Measurements from ENCODE around the gene SGTB. TPM values are rescaled to one million over a fixed set of nuclear protein-coding genes. Genes with fewer than 3 reads are reported as not detected.

The SGTB gene
- total RNA-seq, 1 donor from 2014 or later: 31.7 TPM

DNA sequence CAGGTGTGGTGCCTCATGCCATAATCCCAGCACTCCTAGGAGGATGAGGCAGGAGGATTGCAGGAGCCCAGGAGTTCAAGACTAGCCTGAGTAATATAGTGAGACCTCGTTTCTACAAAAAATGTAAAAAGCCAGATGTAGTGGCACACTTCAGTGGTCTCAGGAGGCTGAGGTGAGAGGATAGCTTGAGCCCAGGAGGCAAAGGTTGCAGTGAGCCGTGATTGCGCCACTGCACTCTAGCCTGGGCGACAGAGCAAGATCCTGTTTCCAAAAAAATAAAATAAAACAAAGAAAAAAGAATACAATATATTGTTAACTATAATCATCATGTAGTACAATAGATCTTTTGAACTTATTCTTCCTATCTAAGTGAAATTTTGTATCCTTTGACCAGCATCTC, 16.4 kb upstream of the SGTB start:
- TF ChIP-seq EZH2 (IDR thresholded peaks at IDR 0.05; ENCODE audit: insufficient read depth, low read length): no peak
- TF ChIP-seq, protein P1, sequence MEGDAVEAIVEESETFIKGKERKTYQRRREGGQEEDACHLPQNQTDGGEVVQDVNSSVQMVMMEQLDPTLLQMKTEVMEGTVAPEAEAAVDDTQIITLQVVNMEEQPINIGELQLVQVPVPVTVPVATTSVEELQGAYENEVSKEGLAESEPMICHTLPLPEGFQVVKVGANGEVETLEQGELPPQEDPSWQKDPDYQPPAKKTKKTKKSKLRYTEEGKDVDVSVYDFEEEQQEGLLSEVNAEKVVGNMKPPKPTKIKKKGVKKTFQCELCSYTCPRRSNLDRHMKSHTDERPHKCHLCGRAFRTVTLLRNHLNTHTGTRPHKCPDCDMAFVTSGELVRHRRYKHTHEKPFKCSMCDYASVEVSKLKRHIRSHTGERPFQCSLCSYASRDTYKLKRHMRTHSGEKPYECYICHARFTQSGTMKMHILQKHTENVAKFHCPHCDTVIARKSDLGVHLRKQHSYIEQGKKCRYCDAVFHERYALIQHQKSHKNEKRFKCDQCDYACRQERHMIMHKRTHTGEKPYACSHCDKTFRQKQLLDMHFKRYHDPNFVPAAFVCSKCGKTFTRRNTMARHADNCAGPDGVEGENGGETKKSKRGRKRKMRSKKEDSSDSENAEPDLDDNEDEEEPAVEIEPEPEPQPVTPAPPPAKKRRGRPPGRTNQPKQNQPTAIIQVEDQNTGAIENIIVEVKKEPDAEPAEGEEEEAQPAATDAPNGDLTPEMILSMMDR (IDR thresholded peaks at IDR 0.05; ENCODE audit: insufficient read depth, low read depth, low read length): no peak
- no peaks in the 10 kb centered on the region for H3K9me3 Mint-ChIP-seq (ENCODE audit: unreplicated experiment)
- peaks cover 22% of the 10 kb centered on the region for H4K20me1 ChIP-seq (ENCODE audit: insufficient read depth, low read length)
- H3K4me1 Mint-ChIP-seq (ENCODE audit: low read depth, unreplicated experiment): peaks cover 13% of the 10 kb centered on the region
- peaks cover 65% of the 10 kb centered on the region for H3K79me2 ChIP-seq (ENCODE audit: insufficient read depth, low read length)
- no peaks in the 10 kb centered on the region for H3K36me3 ChIP-seq (ENCODE audit: insufficient read depth, low read length)
- no peaks in the 10 kb centered on the region for H3K27me3 Mint-ChIP-seq (ENCODE audit: low read depth, unreplicated experiment)
- H3K4me1 ChIP-seq (ENCODE audit: insufficient read depth, low read length): peaks cover 10% of the 10 kb centered on the region
- H3K27ac ChIP-seq (ENCODE audit: low read depth, low read length): no peak overlapping the region
- FAIRE-seq (no peak), DNase-seq (ENCODE audit: low read depth) (no peak)
- H3K9me3 ChIP-seq (ENCODE audit: insufficient read depth, low read depth, low read length): no peaks in the 10 kb centered on the region
- H3K4me2 ChIP-seq (ENCODE audit: low read length): no peak overlapping the region
- no peak overlapping the region for H3K27ac Mint-ChIP-seq (ENCODE audit: unreplicated experiment)
- H3K36me3 Mint-ChIP-seq (ENCODE audit: low read depth, unreplicated experiment): peaks cover 4% of the 10 kb centered on the region
- H3K27me3 ChIP-seq (ENCODE audit: insufficient read depth, low read length): no peaks in the 10 kb centered on the region
- no peak overlapping the region for H2AFZ ChIP-seq (ENCODE audit: low read depth, low read length)
- no peak overlapping the region for H3K9ac ChIP-seq (ENCODE audit: low read length)
- no peak overlapping the region for H3K4me3 Mint-ChIP-seq (ENCODE audit: unreplicated experiment)
- no peak overlapping the region for H3K4me3 ChIP-seq (ENCODE audit: insufficient read depth, low read depth, low read length)

DNA sequence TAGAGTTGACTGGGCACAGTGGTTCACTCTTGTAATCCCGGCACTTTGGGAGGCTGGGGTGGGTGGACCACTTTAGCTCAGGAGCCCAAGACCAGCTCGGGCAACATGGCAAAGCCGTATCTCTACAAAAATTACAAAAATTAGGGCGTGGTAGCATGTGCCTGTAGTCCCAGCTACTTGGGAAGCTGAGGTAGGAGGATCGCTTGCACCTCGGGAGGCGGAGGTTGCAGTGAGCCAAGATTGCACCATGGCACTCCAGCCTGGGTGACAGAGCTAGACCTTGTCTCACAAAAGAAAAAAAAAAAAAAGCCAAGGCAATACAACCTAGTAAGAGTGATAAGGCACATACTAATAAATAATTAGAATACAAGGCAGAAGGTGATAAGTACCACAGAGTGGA, 15.9 kb upstream of the SGTB start:
- Mint-ChIP-seq H3K9me3 (ENCODE audit: unreplicated experiment) (no peaks in the 10 kb centered on the region), H3K4me1 (ENCODE audit: low read depth, unreplicated experiment) (peaks cover 10% of the 10 kb centered on the region), H3K4me3 (ENCODE audit: unreplicated experiment) (no peak overlapping the region), H3K27me3 (ENCODE audit: low read depth, unreplicated experiment) (no peaks in the 10 kb centered on the region), H3K27ac (ENCODE audit: unreplicated experiment) (no peak overlapping the region), H3K36me3 (ENCODE audit: low read depth, unreplicated experiment) (peaks cover 4% of the 10 kb centered on the region)
- Histone ChIP-seq H3K9ac (ENCODE audit: low read length) (no peak overlapping the region), H4K20me1 (ENCODE audit: insufficient read depth, low read length) (peaks cover 22% of the 10 kb centered on the region), H3K79me2 (ENCODE audit: insufficient read depth, low read length) (peaks cover 65% of the 10 kb centered on the region), H3K36me3 (ENCODE audit: insufficient read depth, low read length) (no peaks in the 10 kb centered on the region), H3K9me3 (ENCODE audit: insufficient read depth, low read depth, low read length) (no peaks in the 10 kb centered on the region), H3K4me1 (ENCODE audit: insufficient read depth, low read length) (peaks cover 5% of the 10 kb centered on the region), H3K27me3 (ENCODE audit: insufficient read depth, low read length) (no peaks in the 10 kb centered on the region), H3K4me2 (ENCODE audit: low read length) (no peak overlapping the region), H2AFZ (ENCODE audit: low read depth, low read length) (no peak overlapping the region), H3K27ac (ENCODE audit: low read depth, low read length) (no peak overlapping the region), H3K4me3 (ENCODE audit: insufficient read depth, low read depth, low read length) (no peak overlapping the region)
- no peak for DNase-seq (ENCODE audit: low read depth)
- FAIRE-seq: no peak
- TF ChIP-seq, protein P1 (IDR thresholded peaks at IDR 0.05; ENCODE audit: insufficient read depth, low read depth, low read length): no peak

DNA sequence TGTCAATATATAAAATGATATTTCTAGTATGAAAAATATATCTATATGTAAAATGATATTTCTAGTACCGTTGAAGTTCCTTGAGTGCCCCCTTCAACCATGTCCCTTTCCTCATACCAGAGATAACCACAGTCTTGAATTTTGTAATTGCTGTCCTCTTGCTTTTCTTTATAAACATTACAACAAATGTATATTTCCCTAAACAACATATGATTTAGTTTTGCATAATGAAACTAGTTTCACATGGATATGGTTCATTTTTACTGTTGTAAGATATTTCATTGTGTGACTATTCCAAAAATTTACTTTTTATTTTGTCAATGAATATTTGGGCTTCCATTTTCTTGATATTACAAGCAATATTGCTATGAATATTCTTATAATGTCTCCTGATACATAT, 14.1 kb upstream of the SGTB start:
- H3K27ac ChIP-seq (ENCODE audit: low read depth, low read length): no peak overlapping the region
- no peaks in the 10 kb centered on the region for H3K9me3 ChIP-seq (ENCODE audit: insufficient read depth, low read depth, low read length)
- H3K4me3 ChIP-seq (ENCODE audit: insufficient read depth, low read depth, low read length): no peak overlapping the region
- Mint-ChIP-seq H3K36me3 (ENCODE audit: low read depth, unreplicated experiment) (peaks cover 4% of the 10 kb centered on the region), H3K4me3 (ENCODE audit: unreplicated experiment) (no peak overlapping the region), H3K27ac (ENCODE audit: unreplicated experiment) (no peak overlapping the region), H3K9me3 (ENCODE audit: unreplicated experiment) (peaks cover 2% of the 10 kb centered on the region), H3K4me1 (ENCODE audit: low read depth, unreplicated experiment) (peaks cover 2% of the 10 kb centered on the region), H3K27me3 (ENCODE audit: low read depth, unreplicated experiment) (no peaks in the 10 kb centered on the region)
- H4K20me1 ChIP-seq (ENCODE audit: insufficient read depth, low read length): peaks cover 25% of the 10 kb centered on the region
- no peaks in the 10 kb centered on the region for H3K27me3 ChIP-seq (ENCODE audit: insufficient read depth, low read length)
- FAIRE-seq: no peak
- no peak overlapping the region for H3K4me2 ChIP-seq (ENCODE audit: low read length)
- no peaks in the 10 kb centered on the region for H3K36me3 ChIP-seq (ENCODE audit: insufficient read depth, low read length)
- H3K79me2 ChIP-seq (ENCODE audit: insufficient read depth, low read length): peaks cover 73% of the 10 kb centered on the region
- H3K4me1 ChIP-seq (ENCODE audit: insufficient read depth, low read length): no peaks in the 10 kb centered on the region
- no peak for DNase-seq (ENCODE audit: low read depth)
- no peak overlapping the region for H2AFZ ChIP-seq (ENCODE audit: low read depth, low read length)
- no peak for TF ChIP-seq EZH2 (IDR thresholded peaks at IDR 0.05; ENCODE audit: insufficient read depth, low read length)
- TF ChIP-seq, protein P1 (IDR thresholded peaks at IDR 0.05; ENCODE audit: insufficient read depth, low read depth, low read length): no peak
- H3K9ac ChIP-seq (ENCODE audit: low read length): no peak overlapping the region

All from astrocyte (in vitro differentiated cells and primary cell).